ENCODE results near the gene SLC25A48. TPM values are rescaled to one million over a fixed set of nuclear protein-coding genes. Genes with fewer than 3 reads are reported as not detected.

Gene SLC25A48
- total and polyA plus RNA-seq, 11 donors, result 0.38 to 8.7 (median 1.7) TPM; not detected in 6

GRCh38 chr5:135913713-135914626 is 79.5 kb downstream of the SLC25A48 start:
- Histone ChIP-seq H3K9me3 (no peaks in the 10 kb centered on the region), H3K4me3 (no peak overlapping the region), H3K27me3 (peaks cover 0 to 65% (median 15%) of the 10 kb centered on the region in 9 donors), H3K4me1 (no peaks in the 10 kb centered on the region), H3K27ac (no peak overlapping the region), H3K36me3 (no peaks in the 10 kb centered on the region)
- intact Hi-C loops (cut with DNase I), result no loop called here
- no peak for ATAC-seq
- DNase-seq, result no peak
- TF ChIP-seq POLR2A (IDR thresholded peaks at IDR 0.05), result no peak
- no peak for TF ChIP-seq CTCF (IDR thresholded peaks at IDR 0.05)
- WGBS, 4 donors, result 69 to 78% (median 73%) methylated on average over 4 of the region's 4 CpGs

GRCh38 chr5:135915466-135916001 is 81.1 kb downstream of the SLC25A48 start:
- no peak for TF ChIP-seq CTCF (IDR thresholded peaks at IDR 0.05)
- TF ChIP-seq POLR2A (IDR thresholded peaks at IDR 0.05), result no peak
- H3K4me1 ChIP-seq, result no peaks in the 10 kb centered on the region
- DNase-seq (no peak), ATAC-seq (no peak)
- H3K36me3 ChIP-seq, result no peaks in the 10 kb centered on the region
- intact Hi-C loops (cut with DNase I), result no loop called here
- H3K4me3 ChIP-seq, result no peak overlapping the region
- H3K27me3 ChIP-seq, result peaks cover 0 to 53% (median 16%) of the 10 kb centered on the region in 9 donors
- no peaks in the 10 kb centered on the region for H3K9me3 ChIP-seq
- no peak overlapping the region for H3K27ac ChIP-seq
- WGBS, 4 donors, result 90 to 93% (median 91%) methylated on average over 5 of the region's 5 CpGs

- no peak for TF ChIP-seq POLR2A (IDR thresholded peaks at IDR 0.05)
- TF ChIP-seq CTCF (IDR thresholded peaks at IDR 0.05), result no peak
- Histone ChIP-seq H3K9me3 (no peaks in the 10 kb centered on the region), H3K27me3 (peaks cover 0 to 52% (median 11%) of the 10 kb centered on the region in 9 donors), H3K4me3 (no peak overlapping the region), H3K4me1 (no peaks in the 10 kb centered on the region), H3K36me3 (no peaks in the 10 kb centered on the region), H3K27ac (no peak overlapping the region)
- DNase-seq (no peak), ATAC-seq (no peak)
- intact Hi-C loops (cut with DNase I), result no loop called here
- WGBS, 4 donors, result 45 to 65% (median 53%) methylated on average over 8 of the region's 8 CpGs
Measured at GRCh38 chr5:135916638-135917263, 82.3 kb downstream of the SLC25A48 start.

GRCh38 chr5:135920199-135920598 is 85.7 kb downstream of the SLC25A48 start:
- TF ChIP-seq CTCF (IDR thresholded peaks at IDR 0.05) (no peak), POLR2A (IDR thresholded peaks at IDR 0.05) (no peak)
- 62 to 72% (median 71%) methylated on average over 3 of the region's 3 CpGs for WGBS, 4 donors
- Histone ChIP-seq H3K4me1 (no peaks in the 10 kb centered on the region), H3K27me3 (peaks cover 0 to 42% (median 19%) of the 10 kb centered on the region in 9 donors), H3K36me3 (no peaks in the 10 kb centered on the region), H3K4me3 (no peak overlapping the region), H3K27ac (no peak overlapping the region), H3K9me3 (no peaks in the 10 kb centered on the region)
- intact Hi-C loops (cut with DNase I), result no loop called here
- ATAC-seq (no peak), DNase-seq (no peak)

All from heart left ventricle (tissue), 16 donors.